Natural killer cell (primary cell): ENCODE measurements around the gene MACROD2. TPM values are rescaled to one million over a fixed set of nuclear protein-coding genes. Genes with fewer than 3 reads are reported as not detected.

ENCODE experiments used
- ATAC-seq, 3 donors: fragments of 150-1000 bp in 2 of 3; fragments of 200-7000 bp in 1 of 3; cut with Tn5 transposase; 1 replicate in 1 of 3; 2 replicates in 2 of 3; pipeline ENCODE4 v1.10.0; 2021; ENCODE audit warnings: mild to moderate bottlenecking in 2 of 3, moderate library complexity in 2 of 3
- DNase-seq, 2 donors: peaks; one replicate each; pipeline versions ENCODE4 v3.0.0 to v3.0.0-alpha.2; 2013 to 2021; ENCODE audit warnings: mixed read lengths in 1 of 2
- H3K27ac ChIP-seq: one replicate; pipeline ENCODE4 v1.5.1; 2013; ENCODE audit warnings: mild to moderate bottlenecking, low read length
- H3K27me3 ChIP-seq: one replicate; pipeline ENCODE4 v1.6.1; 2013; ENCODE audit warnings: low read length; ENCODE audit not compliant: control insufficient read depth, insufficient read depth
- H3K36me3 ChIP-seq: one replicate; pipeline ENCODE4 v1.6.1; 2013; ENCODE audit warnings: low read length; ENCODE audit not compliant: control insufficient read depth, insufficient read depth
- H3K4me1 ChIP-seq: one replicate; pipeline ENCODE4 v1.6.1; 2013; ENCODE audit warnings: low read length; ENCODE audit not compliant: control insufficient read depth, insufficient read depth
- H3K4me3 ChIP-seq: one replicate; pipeline ENCODE4 v1.5.1; 2013; ENCODE audit warnings: low read length
- H3K9me3 ChIP-seq: one replicate; pipeline ENCODE4 v1.6.1; 2013; ENCODE audit warnings: low read length; ENCODE audit not compliant: control insufficient read depth, insufficient read depth
- H3K27ac Mint-ChIP-seq, 2 donors: one replicate each; pipeline ENCODE4 v1.8.0; 2022; ENCODE audit warnings: mild to moderate bottlenecking in 2 of 2, mixed read lengths in 2 of 2, moderate library complexity in 1 of 2
- H3K27me3 Mint-ChIP-seq, 2 donors: one replicate each; pipeline ENCODE4 v1.8.0; 2022; ENCODE audit warnings: low read depth in 2 of 2, mixed read lengths in 2 of 2
- H3K36me3 Mint-ChIP-seq: one replicate; pipeline ENCODE4 v1.8.0; 2022; ENCODE audit warnings: mixed read lengths
- H3K4me1 Mint-ChIP-seq, 2 donors: one replicate each; pipeline ENCODE4 v1.8.0; 2022; ENCODE audit warnings: mixed read lengths in 2 of 2
- H3K4me3 Mint-ChIP-seq: one replicate; pipeline ENCODE4 v1.8.0; 2022; ENCODE audit warnings: mild to moderate bottlenecking, moderate library complexity, mixed read lengths
- H3K9me3 Mint-ChIP-seq, 2 donors: one replicate each; pipeline ENCODE4 v1.8.0; 2022; ENCODE audit warnings: mixed read lengths in 2 of 2
- WGBS: methylation state at CpG from one replicate; pipeline ENCODE4 v1.1.7; 2013; ENCODE audit warnings: missing lambda C conversion rate; ENCODE audit not compliant: insufficient coverage; 5-methylcytosine and 5-hydroxymethylcytosine counted together
- intact Hi-C: fragments of 100-400 bp; cut with micrococcal nuclease; formaldehyde crosslinking; loops from one replicate; pipeline ENCODE4 v1.14.2; 2022
- total RNA-seq, 4 donors: library from RNA; stranded (reverse); fragments of 120-200 nt in 1 of 4; gene quantifications; one replicate each; pipeline versions ENCODE4 v1.2.3 to v1.2.4, GENCODE V29; 2013 to 2022
- TF ChIP-seq, protein P1 (sequence below): fragments of 200-600 bp; IDR thresholded peaks from one replicate; pipeline ENCODE4 v1.8.0; 2022; ENCODE audit warnings: antibody characterized with exemption

MACROD2 gene
- total RNA-seq, 3 donors from 2014 or later (not counting 1 experiment from before 2014, with no cell fraction given) = 0.19 to 0.88 TPM; not detected in 1

GRCh38 chr20:15600565-15600964 lies 1605.2 kb downstream of the MACROD2 start:
- Mint-ChIP-seq H3K9me3 (peaks cover 0 to 3% of the 10 kb centered on the region in 2 donors), H3K4me1 (no peaks in the 10 kb centered on the region), H3K4me3 (no peak overlapping the region), H3K27ac (no peak overlapping the region), H3K36me3 (no peaks in the 10 kb centered on the region), H3K27me3 (no peaks in the 10 kb centered on the region)
- intact Hi-C loops = no loop called here
- H3K27ac ChIP-seq = no peak overlapping the region
- H3K4me3 ChIP-seq = no peak overlapping the region
- no peaks in the 10 kb centered on the region for H3K4me1 ChIP-seq
- 92% methylated on average over 2 of the region's 2 CpGs for WGBS
- no peak for DNase-seq
- no peaks in the 10 kb centered on the region for H3K36me3 ChIP-seq
- no peak for ATAC-seq
- TF ChIP-seq, protein P1, sequence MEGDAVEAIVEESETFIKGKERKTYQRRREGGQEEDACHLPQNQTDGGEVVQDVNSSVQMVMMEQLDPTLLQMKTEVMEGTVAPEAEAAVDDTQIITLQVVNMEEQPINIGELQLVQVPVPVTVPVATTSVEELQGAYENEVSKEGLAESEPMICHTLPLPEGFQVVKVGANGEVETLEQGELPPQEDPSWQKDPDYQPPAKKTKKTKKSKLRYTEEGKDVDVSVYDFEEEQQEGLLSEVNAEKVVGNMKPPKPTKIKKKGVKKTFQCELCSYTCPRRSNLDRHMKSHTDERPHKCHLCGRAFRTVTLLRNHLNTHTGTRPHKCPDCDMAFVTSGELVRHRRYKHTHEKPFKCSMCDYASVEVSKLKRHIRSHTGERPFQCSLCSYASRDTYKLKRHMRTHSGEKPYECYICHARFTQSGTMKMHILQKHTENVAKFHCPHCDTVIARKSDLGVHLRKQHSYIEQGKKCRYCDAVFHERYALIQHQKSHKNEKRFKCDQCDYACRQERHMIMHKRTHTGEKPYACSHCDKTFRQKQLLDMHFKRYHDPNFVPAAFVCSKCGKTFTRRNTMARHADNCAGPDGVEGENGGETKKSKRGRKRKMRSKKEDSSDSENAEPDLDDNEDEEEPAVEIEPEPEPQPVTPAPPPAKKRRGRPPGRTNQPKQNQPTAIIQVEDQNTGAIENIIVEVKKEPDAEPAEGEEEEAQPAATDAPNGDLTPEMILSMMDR = no peak
- no peaks in the 10 kb centered on the region for H3K9me3 ChIP-seq
- H3K27me3 ChIP-seq = no peaks in the 10 kb centered on the region

GRCh38 chr20:15603506-15603905 lies 1608.2 kb downstream of the MACROD2 start:
- DNase-seq (no peak), ATAC-seq (no peak)
- Histone ChIP-seq H3K4me1 (no peaks in the 10 kb centered on the region), H3K36me3 (no peaks in the 10 kb centered on the region), H3K4me3 (no peak overlapping the region), H3K27me3 (no peaks in the 10 kb centered on the region), H3K9me3 (no peaks in the 10 kb centered on the region), H3K27ac (no peak overlapping the region)
- H3K27ac Mint-ChIP-seq = no peak overlapping the region
- H3K9me3 Mint-ChIP-seq = peaks cover 0 to 3% of the 10 kb centered on the region in 2 donors
- no peak overlapping the region for H3K4me3 Mint-ChIP-seq
- TF ChIP-seq, protein P1 = no peak
- no peaks in the 10 kb centered on the region for H3K36me3 Mint-ChIP-seq
- intact Hi-C loops = no loop called here
- H3K27me3 Mint-ChIP-seq = no peaks in the 10 kb centered on the region
- no peaks in the 10 kb centered on the region for H3K4me1 Mint-ChIP-seq

GRCh38 chr20:15603978-15604805 lies 1608.9 kb downstream of the MACROD2 start:
- Histone ChIP-seq H3K36me3 (no peaks in the 10 kb centered on the region), H3K27me3 (no peaks in the 10 kb centered on the region), H3K27ac (no peak overlapping the region), H3K9me3 (no peaks in the 10 kb centered on the region), H3K4me1 (no peaks in the 10 kb centered on the region), H3K4me3 (no peak overlapping the region)
- Mint-ChIP-seq H3K9me3 (peaks cover 5% of the 10 kb centered on the region in 2 donors), H3K4me1 (no peaks in the 10 kb centered on the region), H3K36me3 (no peaks in the 10 kb centered on the region), H3K27me3 (no peaks in the 10 kb centered on the region), H3K27ac (no peak overlapping the region), H3K4me3 (no peak overlapping the region)
- TF ChIP-seq, protein P1 = no peak
- DNase-seq (no peak), ATAC-seq (no peak)
- WGBS = 59% methylated on average over 3 of the region's 4 CpGs
- intact Hi-C loops = no loop called here

GRCh38 chr20:15609921-15610320 lies 1614.6 kb downstream of the MACROD2 start:
- Mint-ChIP-seq H3K4me3 (no peak overlapping the region), H3K27ac (no peak overlapping the region), H3K9me3 (peaks cover 2 to 5% of the 10 kb centered on the region in 2 donors), H3K27me3 (no peaks in the 10 kb centered on the region), H3K4me1 (no peaks in the 10 kb centered on the region), H3K36me3 (no peaks in the 10 kb centered on the region)
- Histone ChIP-seq H3K27ac (no peak overlapping the region), H3K4me3 (no peak overlapping the region), H3K9me3 (no peaks in the 10 kb centered on the region), H3K27me3 (no peaks in the 10 kb centered on the region), H3K36me3 (no peaks in the 10 kb centered on the region), H3K4me1 (no peaks in the 10 kb centered on the region)
- intact Hi-C loops = no loop called here
- 54% methylated on average over 4 of the region's 4 CpGs for WGBS
- DNase-seq = no peak
- ATAC-seq = no peak
- TF ChIP-seq, protein P1 = no peak
